Liver (tissue), 3 donors: ENCODE measurements around the gene BBC3.

Experiments used
- CTCF ChIP-seq: fragments of 150-350 bp; IDR thresholded peaks from 2 replicates; pipeline ENCODE4 v1.5.1; 2017; ENCODE audit warnings: improper control_type of control experiment, low read depth, low read length; ENCODE audit not compliant: missing input control
- EGR1 ChIP-seq, 2 donors: IDR thresholded peaks; 2 replicates each; pipeline ENCODE4 v1.6.1; 2016 to 2018; ENCODE audit warnings: antibody characterized with exemption in 2 of 2, low read depth in 2 of 2
- HNF4G ChIP-seq: IDR thresholded peaks from 2 replicates; pipeline ENCODE4 v1.6.1; 2016; ENCODE audit warnings: antibody characterized with exemption
- REST ChIP-seq: IDR thresholded peaks from 2 replicates; pipeline ENCODE4 v1.6.1; 2016; ENCODE audit warnings: antibody characterized with exemption, mild to moderate bottlenecking
- YY1 ChIP-seq: IDR thresholded peaks from 2 replicates; pipeline ENCODE4 v1.6.1; 2016; ENCODE audit warnings: antibody characterized with exemption, mild to moderate bottlenecking
- donor health status: healthy.
- donor health status: healthy.

GRCh38 chr19:47209319-47210179, 21.4 kb downstream of the BBC3 start:
- TF ChIP-seq CTCF (no peak), EGR1 (IDR thresholded peaks at IDR 0.05; ENCODE audit: low read depth in 2 of 2) (no peak), REST (no peak), YY1 (no peak), HNF4G (no peak)
